CD4-positive, alpha-beta T cell (primary cell): ENCODE data around the gene HEXD. TPM values are rescaled to one million over a fixed set of nuclear protein-coding genes. Genes with fewer than 3 reads are reported as not detected.

Experiments used
- ATAC-seq: fragments of 200-7000 bp; cut with Tn5 transposase; one replicate; pipeline ENCODE4 v1.10.0; 2022; ENCODE audit warnings: mild to moderate bottlenecking; ENCODE audit not compliant: poor library complexity
- CTCF ChIA-PET: fragments of 350-600 bp; sonication (Branson Sonifier 250); formaldehyde crosslinking; loops from one replicate; lab custom pipeline; 2021; ENCODE audit warnings: antibody characterized with exemption, inconsistent platforms; lab: Charles Lee
- POLR2A ChIA-PET: fragments of 350-600 bp; sonication (Branson Sonifier 250); formaldehyde crosslinking; loops from one replicate; lab custom pipeline; 2021; ENCODE audit warnings: antibody characterized with exemption, inconsistent platforms; lab: Charles Lee
- DNase-seq, 14 experiments: peaks; one replicate each; pipeline ENCODE4 v3.0.0-alpha.2; 2013 to 2020; ENCODE audit warnings: mixed read lengths in 2 of 14
- H3K27ac ChIP-seq, 2 donors: one replicate each; pipeline versions ENCODE4 v1.5.1 to v1.7.0; 2013; ENCODE audit warnings: low read length in 2 of 2, low read depth in 1 of 2, mild to moderate bottlenecking in 1 of 2
- H3K27me3 ChIP-seq, 2 experiments: 1 replicate in 1 of 2; 2 replicates in 1 of 2; pipeline versions ENCODE4 v1.6.1 to v1.7.0; 2013; ENCODE audit warnings: low read length in 2 of 2, control low read depth in 1 of 2, mild to moderate bottlenecking in 1 of 2, moderate library complexity in 1 of 2; ENCODE audit not compliant: insufficient read depth in 2 of 2, control insufficient read depth in 1 of 2
- H3K36me3 ChIP-seq: one replicate; pipeline ENCODE4 v1.6.1; 2013; ENCODE audit warnings: low read length, control low read depth; ENCODE audit not compliant: insufficient read depth
- H3K4me1 ChIP-seq: one replicate; pipeline ENCODE4 v1.6.1; 2013; ENCODE audit warnings: low read length, control low read depth; ENCODE audit not compliant: insufficient read depth
- H3K4me3 ChIP-seq: one replicate; pipeline ENCODE4 v1.5.1; 2013; ENCODE audit warnings: mild to moderate bottlenecking, low read length, moderate library complexity
- H3K9me3 ChIP-seq, 2 experiments: 1 replicate in 1 of 2; 2 replicates in 1 of 2; pipeline versions ENCODE4 v1.6.1 to v1.7.0; 2013; ENCODE audit warnings: low read length in 2 of 2, mild to moderate bottlenecking in 2 of 2, control low read depth in 1 of 2, moderate library complexity in 1 of 2; ENCODE audit not compliant: control insufficient read depth in 1 of 2, insufficient read depth in 1 of 2
- H3K27ac Mint-ChIP-seq: one replicate; pipeline ENCODE4 v1.8.0; 2020; ENCODE audit warnings: mixed read lengths
- H3K27me3 Mint-ChIP-seq: one replicate; pipeline ENCODE4 v1.8.0; 2021; ENCODE audit warnings: mixed read lengths
- H3K36me3 Mint-ChIP-seq: one replicate; pipeline ENCODE4 v1.8.0; 2021; ENCODE audit warnings: low read depth, mixed read lengths
- H3K4me1 Mint-ChIP-seq: one replicate; pipeline ENCODE4 v1.8.0; 2021; ENCODE audit warnings: low read depth, mixed read lengths
- H3K4me3 Mint-ChIP-seq: one replicate; pipeline ENCODE4 v1.8.0; 2020; ENCODE audit warnings: mild to moderate bottlenecking, mixed read lengths
- H3K9me3 Mint-ChIP-seq: one replicate; pipeline ENCODE4 v1.8.0; 2020; ENCODE audit warnings: mixed read lengths
- CTCF ChIP-seq: fragments of 200-600 bp; IDR thresholded peaks from one replicate; pipeline ENCODE4 v1.8.0; 2022; ENCODE audit warnings: antibody characterized with exemption, mild to moderate bottlenecking
- intact Hi-C, 2 experiments: fragments of 100-400 bp; cut with DNase I in 1 of 2; cut with micrococcal nuclease in 1 of 2; formaldehyde crosslinking; loops; one replicate each; pipeline versions ENCODE4 v1.15.1 to v1.9.0; 2023 to 2025; cut with DNase I, micrococcal nuclease
- total RNA-seq, 174 experiments: library from RNA in 2 of 174; stranded (reverse) in 2 of 174; gene quantifications; one replicate each; pipeline ENCODE4 v1.2.3 and lab custom pipeline; 2021 to 2026

Gene HEXD
- total RNA-seq, 2 experiments from 2014 or later = 27.8 to 31.2 TPM

GRCh38 chr17:82477934-82478333, 59.8 kb downstream of the HEXD start:
- H3K27me3 Mint-ChIP-seq = no peaks in the 10 kb centered on the region
- Histone ChIP-seq H3K4me1 (peaks cover 4% of the 10 kb centered on the region), H3K27me3 (no peaks in the 10 kb centered on the region), H3K4me3 (no peak overlapping the region), H3K9me3 (no peaks in the 10 kb centered on the region), H3K36me3 (peaks cover 83% of the 10 kb centered on the region), H3K27ac (no peak overlapping the region)
- no peaks in the 10 kb centered on the region for H3K4me1 Mint-ChIP-seq
- no peak for TF ChIP-seq CTCF
- intact Hi-C loops = no loop called here
- no peak for ATAC-seq
- no peak overlapping the region for H3K4me3 Mint-ChIP-seq
- DNase-seq = no peak
- POLR2A ChIA-PET = no interaction called here
- peaks cover 65% of the 10 kb centered on the region for H3K36me3 Mint-ChIP-seq
- CTCF ChIA-PET = no interaction called here
- no peaks in the 10 kb centered on the region for H3K9me3 Mint-ChIP-seq
- H3K27ac Mint-ChIP-seq = no peak overlapping the region

GRCh38 chr17:82479602-82480001, 61.5 kb downstream of the HEXD start:
- ChIA-PET POLR2A (no interaction called here), CTCF (no interaction called here)
- H3K4me3 Mint-ChIP-seq = no peak overlapping the region
- ATAC-seq (no peak), DNase-seq (no peak)
- Histone ChIP-seq H3K27ac (no peak overlapping the region), H3K4me1 (peaks cover 4% of the 10 kb centered on the region), H3K4me3 (no peak overlapping the region), H3K9me3 (no peaks in the 10 kb centered on the region), H3K36me3 (peaks cover 86% of the 10 kb centered on the region), H3K27me3 (no peaks in the 10 kb centered on the region)
- TF ChIP-seq CTCF = no peak
- no peaks in the 10 kb centered on the region for H3K4me1 Mint-ChIP-seq
- no peaks in the 10 kb centered on the region for H3K27me3 Mint-ChIP-seq
- H3K9me3 Mint-ChIP-seq = no peaks in the 10 kb centered on the region
- intact Hi-C loops = no loop called here
- peaks cover 67% of the 10 kb centered on the region for H3K36me3 Mint-ChIP-seq
- H3K27ac Mint-ChIP-seq = no peak overlapping the region

- no peak overlapping the region for H3K4me3 Mint-ChIP-seq
- H3K27me3 Mint-ChIP-seq = no peaks in the 10 kb centered on the region
- Histone ChIP-seq H3K36me3 (peaks cover 84% of the 10 kb centered on the region), H3K27ac (no peak overlapping the region), H3K4me3 (no peak overlapping the region), H3K27me3 (no peaks in the 10 kb centered on the region), H3K4me1 (peaks cover 4% of the 10 kb centered on the region), H3K9me3 (no peaks in the 10 kb centered on the region)
- TF ChIP-seq CTCF = no peak
- ChIA-PET POLR2A (interaction anchor here (1.2 kb wide), 1 partner anchor 39 kb away, joined by 4 read pairs; the partner anchor contains the start of gene FOXK2), CTCF (interaction anchor here (1.2 kb wide), 1 partner anchor 71 kb away, joined by 4 read pairs; no protein-coding TSS in a partner anchor)
- peaks cover 69% of the 10 kb centered on the region for H3K36me3 Mint-ChIP-seq
- DNase-seq (no peak), ATAC-seq (no peak)
- H3K27ac Mint-ChIP-seq = no peak overlapping the region
- intact Hi-C loops = no loop called here
- H3K9me3 Mint-ChIP-seq = no peaks in the 10 kb centered on the region
- no peaks in the 10 kb centered on the region for H3K4me1 Mint-ChIP-seq
Measured at GRCh38 chr17:82480318-82480717, 62.2 kb downstream of the HEXD start.
